ENCODE measurements around the gene WNK2. TPM values are rescaled to one million over a fixed set of nuclear protein-coding genes. Genes with fewer than 3 reads are reported as not detected.

The WNK2 gene
- total RNA-seq, 1 donor from 2014 or later, result 16.4 TPM

GRCh38 chr9:93200449-93200742 lies 16.5 kb downstream of the WNK2 start:
- no peak for DNase-seq

- no peak for DNase-seq
These were observed 17.0 kb downstream of the WNK2 start for GRCh38 chr9:93200989-93201334.

GRCh38 chr9:93203026-93203717 lies 19.2 kb downstream of the WNK2 start:
- no peak for DNase-seq

- no peak for DNase-seq
These were observed 20.0 kb downstream of the WNK2 start for GRCh38 chr9:93203718-93204469.

- no peak for DNase-seq
These were observed 20.6 kb downstream of the WNK2 start for GRCh38 chr9:93204470-93205043.

GRCh38 chr9:93205045-93205768 lies 21.3 kb downstream of the WNK2 start:
- DNase-seq, result peak; percentile 30

- no peak for DNase-seq
These were observed 22.1 kb downstream of the WNK2 start for GRCh38 chr9:93205896-93206575.

- no peak for DNase-seq
These were observed 22.7 kb downstream of the WNK2 start for GRCh38 chr9:93206576-93207155.

- peak; percentile 52 for DNase-seq
These were observed 23.4 kb downstream of the WNK2 start for GRCh38 chr9:93207326-93207814.

GRCh38 chr9:93207860-93208734 lies 24.2 kb downstream of the WNK2 start:
- no peak for DNase-seq

GRCh38 chr9:93209097-93209496 lies 25.2 kb downstream of the WNK2 start:
- no peak for DNase-seq

- no peak for DNase-seq
These were observed 25.8 kb downstream of the WNK2 start for GRCh38 chr9:93209576-93210323.

- no peak for DNase-seq
These were observed 26.5 kb downstream of the WNK2 start for GRCh38 chr9:93210324-93210973.

- DNase-seq, result no peak
These were observed 27.2 kb downstream of the WNK2 start for GRCh38 chr9:93210974-93211653.

GRCh38 chr9:93211654-93212001 lies 27.7 kb downstream of the WNK2 start:
- DNase-seq, result no peak

GRCh38 chr9:93212409-93212808 lies 28.5 kb downstream of the WNK2 start:
- no peak for DNase-seq

- DNase-seq, result no peak
These were observed 32.1 kb downstream of the WNK2 start for GRCh38 chr9:93216073-93216365.

GRCh38 chr9:93217706-93218105 lies 33.8 kb downstream of the WNK2 start:
- DNase-seq, result no peak

- no peak for DNase-seq
These were observed 34.2 kb downstream of the WNK2 start for GRCh38 chr9:93218161-93218560.

Data from occipital lobe (tissue), 2 donors.